ENCODE measurements around the gene PTPRN2. TPM values are rescaled to one million over a fixed set of nuclear protein-coding genes. Genes with fewer than 3 reads are reported as not detected.

PTPRN2 gene
- total and polyA plus RNA-seq, 4 donors = 18.1 to 69.9 (median 50.4) TPM

DNA sequence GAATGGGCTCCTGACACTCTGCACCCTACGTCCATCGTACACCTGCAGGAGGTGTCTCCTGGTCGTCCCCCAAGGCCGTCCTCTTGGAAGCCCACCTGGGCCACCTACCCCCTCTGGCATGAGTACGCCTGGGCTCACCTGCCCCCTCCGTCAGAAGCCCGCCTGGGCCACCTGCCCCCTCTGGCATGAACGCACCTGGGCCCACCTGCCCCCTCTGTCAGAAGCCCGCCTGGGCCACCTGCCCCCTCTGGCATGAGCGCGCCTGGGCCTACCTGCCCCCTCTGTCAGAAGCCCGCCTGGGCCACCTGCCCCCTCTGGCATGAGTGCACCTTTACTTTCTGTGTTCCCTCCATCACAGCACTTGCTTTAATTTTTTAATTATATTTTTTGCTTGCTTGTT, 401.2 kb downstream of the PTPRN2 start:
- Histone ChIP-seq H3K4me1 (ENCODE audit: control insufficient read depth, insufficient read depth, low read length) (peaks cover 3% of the 10 kb centered on the region), H3K36me3 (ENCODE audit: control insufficient read depth, insufficient read depth, low read length) (peaks cover 18% of the 10 kb centered on the region), H3K9me3 (ENCODE audit: control insufficient read depth, insufficient read depth, low read length) (peaks cover 1% of the 10 kb centered on the region), H3K27ac (ENCODE audit: low read depth, low read length) (no peak overlapping the region), H3K27me3 (ENCODE audit: control insufficient read depth, insufficient read depth, low read length) (no peaks in the 10 kb centered on the region), H3K4me3 (ENCODE audit: low read depth, low read length) (no peak overlapping the region)
- WGBS (ENCODE audit: insufficient coverage) = 92% methylated on average over 6 of the region's 12 CpGs
- no peak for DNase-seq (ENCODE audit: low read depth in 4 of 6, low spot score in 6 of 6)

DNA sequence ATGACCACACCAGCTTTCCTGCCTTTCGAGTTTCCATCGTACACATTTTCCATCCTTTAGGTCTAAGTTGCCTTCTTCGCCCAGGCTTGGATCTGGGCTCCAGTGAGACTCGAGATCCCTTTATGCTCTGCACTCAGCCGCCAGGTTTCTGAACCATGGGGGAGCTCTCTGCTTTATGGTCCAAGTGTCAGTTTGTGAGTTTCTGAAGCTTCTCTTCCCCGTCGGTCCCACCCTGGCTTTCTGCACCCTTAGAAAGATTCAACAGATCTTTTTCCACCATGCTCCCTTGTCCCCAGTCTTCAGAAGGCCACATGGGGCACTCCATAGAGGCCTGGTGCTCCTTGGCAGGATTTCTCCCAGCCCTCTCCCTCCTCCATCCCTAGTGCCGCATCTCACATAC, 402.0 kb downstream of the PTPRN2 start:
- H3K9me3 ChIP-seq (ENCODE audit: control insufficient read depth, insufficient read depth, low read length) = peaks cover 1% of the 10 kb centered on the region
- 93% methylated on average over 7 of the region's 8 CpGs for WGBS (ENCODE audit: insufficient coverage)
- no peaks in the 10 kb centered on the region for H3K27me3 ChIP-seq (ENCODE audit: control insufficient read depth, insufficient read depth, low read length)
- H3K27ac ChIP-seq (ENCODE audit: low read depth, low read length) = no peak overlapping the region
- H3K4me3 ChIP-seq (ENCODE audit: low read depth, low read length) = no peak overlapping the region
- peaks cover 3% of the 10 kb centered on the region for H3K4me1 ChIP-seq (ENCODE audit: control insufficient read depth, insufficient read depth, low read length)
- peaks cover 10% of the 10 kb centered on the region for H3K36me3 ChIP-seq (ENCODE audit: control insufficient read depth, insufficient read depth, low read length)
- no peak for DNase-seq (ENCODE audit: low read depth in 4 of 6, low spot score in 6 of 6)

DNA sequence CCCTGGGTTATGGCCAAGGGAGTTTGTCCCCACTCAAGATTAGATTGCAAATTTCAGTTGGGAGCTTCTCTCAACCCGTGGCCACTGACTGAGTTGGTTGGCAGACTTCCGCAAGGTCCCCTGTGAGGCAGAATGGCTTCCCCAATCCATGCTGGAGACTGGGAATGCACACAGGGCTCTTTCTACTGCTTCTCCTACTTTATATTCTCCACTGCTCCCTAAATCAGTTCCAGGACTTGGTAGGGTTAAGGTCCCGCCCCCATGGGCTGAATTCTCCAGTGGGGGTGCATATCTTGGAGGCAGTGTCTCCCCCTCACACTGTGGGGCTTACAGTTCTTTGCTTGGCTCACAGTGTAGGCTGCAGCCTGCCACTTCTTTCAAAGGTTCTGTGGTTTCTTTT, 404.2 kb downstream of the PTPRN2 start:
- WGBS (ENCODE audit: insufficient coverage) = 56% methylated on average over 1 of the region's 3 CpGs
- Histone ChIP-seq H3K9me3 (ENCODE audit: control insufficient read depth, insufficient read depth, low read length) (peaks cover 1% of the 10 kb centered on the region), H3K27ac (ENCODE audit: low read depth, low read length) (no peak overlapping the region), H3K4me1 (ENCODE audit: control insufficient read depth, insufficient read depth, low read length) (peaks cover 3% of the 10 kb centered on the region), H3K4me3 (ENCODE audit: low read depth, low read length) (no peak overlapping the region), H3K36me3 (ENCODE audit: control insufficient read depth, insufficient read depth, low read length) (peaks cover 4% of the 10 kb centered on the region), H3K27me3 (ENCODE audit: control insufficient read depth, insufficient read depth, low read length) (no peaks in the 10 kb centered on the region)
- DNase-seq (ENCODE audit: low read depth in 4 of 6, low spot score in 6 of 6) = no peak

DNA sequence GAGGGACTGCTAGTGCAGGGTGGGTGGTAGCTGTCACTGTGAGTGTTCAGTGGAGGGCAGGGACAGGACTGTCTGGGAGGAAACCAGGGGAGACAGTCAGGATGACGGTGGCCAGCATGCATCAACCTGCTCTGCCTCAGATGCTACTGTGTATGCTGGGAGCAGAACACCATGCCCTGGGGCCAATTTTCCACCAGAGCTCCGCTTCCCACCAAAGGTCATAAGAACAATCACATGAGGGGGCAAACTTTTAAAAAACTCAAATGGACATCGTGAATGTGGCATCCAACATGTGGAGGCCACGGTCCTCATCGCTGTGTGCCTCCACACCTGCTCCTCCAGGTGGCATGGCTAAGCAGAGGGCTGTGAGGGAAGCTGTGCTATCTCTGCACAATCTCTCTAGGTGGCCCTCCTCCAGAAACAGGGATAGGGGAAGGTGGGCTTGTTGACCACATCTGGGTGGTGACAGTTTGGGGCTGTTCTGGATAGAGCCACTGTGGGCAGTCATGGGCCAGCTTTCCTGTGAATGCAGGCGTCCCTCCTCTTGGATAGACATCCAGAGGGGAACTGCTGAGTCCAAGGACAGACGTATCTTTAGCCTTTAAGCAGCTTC, 411.0 kb downstream of the PTPRN2 start:
- Histone ChIP-seq H3K27ac (ENCODE audit: low read depth, low read length) (no peak overlapping the region), H3K4me1 (ENCODE audit: control insufficient read depth, insufficient read depth, low read length) (no peaks in the 10 kb centered on the region), H3K4me3 (ENCODE audit: low read depth, low read length) (no peak overlapping the region), H3K27me3 (ENCODE audit: control insufficient read depth, insufficient read depth, low read length) (no peaks in the 10 kb centered on the region), H3K36me3 (ENCODE audit: control insufficient read depth, insufficient read depth, low read length) (peaks cover 5% of the 10 kb centered on the region), H3K9me3 (ENCODE audit: control insufficient read depth, insufficient read depth, low read length) (peaks cover 3% of the 10 kb centered on the region)
- no peak for DNase-seq (ENCODE audit: low read depth in 4 of 6, low spot score in 6 of 6)
- WGBS (ENCODE audit: insufficient coverage) = 94% methylated on average over 2 of the region's 7 CpGs

DNA sequence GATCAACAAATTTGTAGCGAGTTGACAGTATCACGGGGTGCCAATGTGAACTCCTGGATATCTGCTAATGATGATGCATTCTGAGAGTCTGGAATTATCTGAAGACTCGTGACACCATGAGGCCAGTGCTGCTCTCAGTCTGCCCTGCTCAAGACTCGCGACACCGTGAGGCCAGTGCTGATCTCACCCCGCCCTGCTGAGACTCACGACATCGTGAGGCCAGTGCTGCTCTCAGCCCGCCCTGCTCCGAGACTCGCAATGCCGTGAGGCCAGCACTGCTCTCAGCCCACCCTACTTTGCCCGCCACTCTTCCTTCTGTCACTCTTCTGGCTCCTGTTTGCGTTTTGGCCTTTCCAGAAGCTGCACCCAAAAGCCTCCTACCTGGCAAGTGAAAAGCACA, 411.8 kb downstream of the PTPRN2 start:
- Histone ChIP-seq H3K4me1 (ENCODE audit: control insufficient read depth, insufficient read depth, low read length) (no peaks in the 10 kb centered on the region), H3K27me3 (ENCODE audit: control insufficient read depth, insufficient read depth, low read length) (no peaks in the 10 kb centered on the region), H3K36me3 (ENCODE audit: control insufficient read depth, insufficient read depth, low read length) (peaks cover 5% of the 10 kb centered on the region), H3K27ac (ENCODE audit: low read depth, low read length) (no peak overlapping the region), H3K4me3 (ENCODE audit: low read depth, low read length) (no peak overlapping the region), H3K9me3 (ENCODE audit: control insufficient read depth, insufficient read depth, low read length) (peaks cover 3% of the 10 kb centered on the region)
- no peak for DNase-seq (ENCODE audit: low read depth in 4 of 6, low spot score in 6 of 6)
- WGBS (ENCODE audit: insufficient coverage) = 92% methylated on average over 15 of the region's 15 CpGs

DNA sequence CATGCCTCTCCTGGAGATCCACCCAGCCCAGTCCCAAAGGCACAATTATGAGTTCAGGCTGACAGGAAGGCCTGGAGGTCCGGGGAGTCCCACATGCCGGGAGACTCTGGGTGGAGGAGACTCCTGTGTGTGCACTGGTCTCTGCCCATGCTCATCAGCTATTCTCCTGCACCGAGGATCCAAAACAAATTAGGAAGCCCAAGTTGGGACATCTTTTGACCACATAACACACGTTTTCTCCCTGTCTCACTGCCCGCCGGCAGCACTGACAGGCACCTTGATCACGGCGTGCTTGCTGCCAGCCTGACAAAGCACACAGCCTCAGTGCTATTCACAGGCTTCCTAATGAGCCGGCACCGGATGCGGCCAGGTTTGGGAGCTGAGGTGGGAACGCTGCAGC, 412.7 kb downstream of the PTPRN2 start:
- Histone ChIP-seq H3K27me3 (ENCODE audit: control insufficient read depth, insufficient read depth, low read length) (no peaks in the 10 kb centered on the region), H3K27ac (ENCODE audit: low read depth, low read length) (no peak overlapping the region), H3K9me3 (ENCODE audit: control insufficient read depth, insufficient read depth, low read length) (peaks cover 3% of the 10 kb centered on the region), H3K4me1 (ENCODE audit: control insufficient read depth, insufficient read depth, low read length) (no peaks in the 10 kb centered on the region), H3K4me3 (ENCODE audit: low read depth, low read length) (no peak overlapping the region), H3K36me3 (ENCODE audit: control insufficient read depth, insufficient read depth, low read length) (peaks cover 5% of the 10 kb centered on the region)
- WGBS (ENCODE audit: insufficient coverage) = 94% methylated on average over 12 of the region's 12 CpGs
- DNase-seq (ENCODE audit: low read depth in 4 of 6, low spot score in 6 of 6) = no peak

DNA sequence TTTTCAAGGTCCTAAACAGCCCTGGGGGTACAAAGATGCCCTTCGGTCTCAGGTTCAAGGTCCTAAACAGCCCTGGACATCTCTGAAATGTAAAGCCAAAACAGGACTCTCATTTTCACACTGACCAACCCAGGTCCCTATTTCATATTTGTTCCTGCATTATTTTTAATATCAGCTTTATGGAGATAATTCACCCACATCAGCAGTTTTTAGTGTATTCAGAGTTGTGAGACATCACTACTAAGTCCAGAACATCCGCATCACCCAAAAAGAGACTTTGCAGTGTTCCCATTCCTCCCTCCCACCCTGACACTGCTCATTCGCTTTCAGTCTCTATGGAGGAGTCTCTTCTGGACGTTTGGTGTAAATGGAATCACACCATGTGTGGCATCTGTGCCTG, 420.2 kb downstream of the PTPRN2 start:
- Histone ChIP-seq H3K27me3 (ENCODE audit: control insufficient read depth, insufficient read depth, low read length) (no peaks in the 10 kb centered on the region), H3K9me3 (ENCODE audit: control insufficient read depth, insufficient read depth, low read length) (peaks cover 4% of the 10 kb centered on the region), H3K4me3 (ENCODE audit: low read depth, low read length) (no peak overlapping the region), H3K4me1 (ENCODE audit: control insufficient read depth, insufficient read depth, low read length) (no peaks in the 10 kb centered on the region), H3K36me3 (ENCODE audit: control insufficient read depth, insufficient read depth, low read length) (peaks cover 20% of the 10 kb centered on the region), H3K27ac (ENCODE audit: low read depth, low read length) (no peak overlapping the region)
- no peak for DNase-seq (ENCODE audit: low read depth in 4 of 6, low spot score in 6 of 6)
- 54% methylated on average over 2 of the region's 4 CpGs for WGBS (ENCODE audit: insufficient coverage)

DNA sequence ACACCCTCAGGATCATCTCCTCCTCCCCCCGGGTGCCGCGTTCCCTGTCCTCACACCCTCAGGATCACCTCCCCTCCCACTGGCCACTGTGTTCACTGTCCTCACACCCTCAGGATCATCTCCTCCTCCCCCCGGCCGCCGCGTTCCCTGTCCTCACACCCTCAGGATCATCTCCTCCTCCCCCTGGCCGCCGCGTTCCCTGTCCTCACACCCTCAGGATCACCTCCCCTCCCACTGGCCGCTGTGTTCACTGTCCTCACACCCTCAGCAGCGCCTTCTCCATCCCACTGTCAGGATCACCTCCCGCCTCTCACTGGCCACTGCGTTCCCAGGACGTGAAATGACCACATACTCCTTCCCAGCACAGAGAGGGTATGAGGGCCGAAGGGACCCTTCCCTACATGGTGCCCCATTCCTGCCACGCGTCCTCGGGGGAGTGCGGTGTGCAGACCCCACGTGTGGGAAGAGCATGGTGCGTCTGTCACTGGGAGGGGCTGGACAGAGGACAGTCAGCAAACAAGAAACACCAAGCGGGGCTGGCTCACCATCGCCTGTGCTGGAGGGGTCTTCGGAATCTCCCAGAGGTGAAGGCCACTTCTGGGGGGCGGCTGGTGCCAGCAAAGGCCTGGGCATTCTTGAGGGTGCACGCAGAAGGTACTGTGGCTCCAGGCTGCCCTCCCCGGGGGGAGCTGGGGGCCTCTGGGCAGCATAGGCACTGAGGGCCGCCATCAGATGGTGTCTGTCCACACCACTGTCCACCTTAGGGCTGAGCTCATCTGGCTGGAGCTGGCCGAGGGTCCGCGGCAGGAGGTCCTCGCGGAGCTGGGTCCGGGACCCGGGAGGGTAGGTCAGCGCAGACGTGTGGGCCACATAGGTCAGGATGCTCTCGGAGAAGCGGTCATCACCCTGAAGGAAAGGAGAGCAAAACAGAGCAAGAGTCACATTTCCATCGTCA, 421.0 kb downstream of the PTPRN2 start:
- WGBS (ENCODE audit: insufficient coverage) = 90% methylated on average over 38 of the region's 41 CpGs
- H3K4me1 ChIP-seq (ENCODE audit: control insufficient read depth, insufficient read depth, low read length) = no peaks in the 10 kb centered on the region
- H3K27me3 ChIP-seq (ENCODE audit: control insufficient read depth, insufficient read depth, low read length) = no peaks in the 10 kb centered on the region
- peaks cover 4% of the 10 kb centered on the region for H3K9me3 ChIP-seq (ENCODE audit: control insufficient read depth, insufficient read depth, low read length)
- H3K27ac ChIP-seq (ENCODE audit: low read depth, low read length) = no peak overlapping the region
- no peak overlapping the region for H3K4me3 ChIP-seq (ENCODE audit: low read depth, low read length)
- peaks cover 20% of the 10 kb centered on the region for H3K36me3 ChIP-seq (ENCODE audit: control insufficient read depth, insufficient read depth, low read length)
- DNase-seq (ENCODE audit: low read depth in 4 of 6, low spot score in 6 of 6) = no peak

DNA sequence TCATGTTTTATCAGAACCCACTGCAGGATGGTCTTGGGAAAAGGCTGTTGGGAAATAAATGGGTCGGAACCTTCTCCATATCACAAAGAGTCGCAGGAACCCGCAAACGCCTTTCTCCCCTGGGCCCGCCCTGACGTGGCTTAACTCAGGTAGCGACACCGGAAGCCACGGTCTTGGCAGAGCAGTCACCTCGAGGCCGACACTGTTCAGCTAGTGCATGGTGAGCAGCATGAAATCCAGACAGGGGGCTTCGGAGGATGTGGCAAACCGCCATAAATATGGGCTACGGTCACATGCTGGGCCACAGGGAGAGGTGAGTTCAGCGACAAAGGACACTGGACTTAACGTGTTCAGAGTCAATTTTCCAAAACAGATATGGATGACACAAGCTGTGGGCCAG, 421.9 kb downstream of the PTPRN2 start:
- Histone ChIP-seq H3K27me3 (ENCODE audit: control insufficient read depth, insufficient read depth, low read length) (no peaks in the 10 kb centered on the region), H3K9me3 (ENCODE audit: control insufficient read depth, insufficient read depth, low read length) (peaks cover 4% of the 10 kb centered on the region), H3K4me3 (ENCODE audit: low read depth, low read length) (no peak overlapping the region), H3K36me3 (ENCODE audit: control insufficient read depth, insufficient read depth, low read length) (peaks cover 20% of the 10 kb centered on the region), H3K4me1 (ENCODE audit: control insufficient read depth, insufficient read depth, low read length) (no peaks in the 10 kb centered on the region), H3K27ac (ENCODE audit: low read depth, low read length) (no peak overlapping the region)
- whole genome bisulfite sequencing (ENCODE audit: insufficient coverage) = 89% methylated on average over 15 of the region's 16 CpGs
- no peak for DNase-seq (ENCODE audit: low read depth in 4 of 6, low spot score in 6 of 6)
